Activated naive CD4-positive, alpha-beta T cell treated with anti-CD3 and anti-CD28 coated beads, Interleukin-2, amount 10 ng/mL, durations not matched to agents 7 days and 5 days (primary cell): ENCODE data around the gene RIN3.
A peak's percentile ranks its signal among the peaks of the same experiment; 100 is the strongest.
"Not testable (repeated sequence)": the region's sequence is repeated elsewhere in the genome, so short reads cannot be mapped to it uniquely, and the experiment has no call there.

Experiments
- CTCF ChIA-PET: fragments of 350-600 bp; sonication (Branson Sonifier 250); formaldehyde crosslinking; loops from one replicate; lab custom pipeline; 2021; ENCODE audit warnings: antibody characterized with exemption; lab: Charles Lee
- DNase-seq: peaks from one replicate; pipeline ENCODE4 v3.0.0-alpha.2; 2020
- H3K27ac Mint-ChIP-seq: one replicate; pipeline ENCODE4 v1.8.0; 2021; ENCODE audit warnings: mild to moderate bottlenecking, moderate library complexity, mixed read lengths
- H3K27me3 Mint-ChIP-seq: one replicate; pipeline ENCODE4 v1.8.0; 2021; ENCODE audit warnings: mild to moderate bottlenecking, mixed read lengths
- H3K36me3 Mint-ChIP-seq: one replicate; pipeline ENCODE4 v1.8.0; 2021; ENCODE audit warnings: mixed read lengths
- H3K4me1 Mint-ChIP-seq: one replicate; pipeline ENCODE4 v1.8.0; 2021; ENCODE audit warnings: mixed read lengths
- H3K4me3 Mint-ChIP-seq: one replicate; pipeline ENCODE4 v1.8.0; 2021; ENCODE audit warnings: mild to moderate bottlenecking, moderate library complexity, mixed read lengths
- H3K9me3 Mint-ChIP-seq: one replicate; pipeline ENCODE4 v1.8.0; 2021; ENCODE audit warnings: mixed read lengths

RIN3 gene

DNA sequence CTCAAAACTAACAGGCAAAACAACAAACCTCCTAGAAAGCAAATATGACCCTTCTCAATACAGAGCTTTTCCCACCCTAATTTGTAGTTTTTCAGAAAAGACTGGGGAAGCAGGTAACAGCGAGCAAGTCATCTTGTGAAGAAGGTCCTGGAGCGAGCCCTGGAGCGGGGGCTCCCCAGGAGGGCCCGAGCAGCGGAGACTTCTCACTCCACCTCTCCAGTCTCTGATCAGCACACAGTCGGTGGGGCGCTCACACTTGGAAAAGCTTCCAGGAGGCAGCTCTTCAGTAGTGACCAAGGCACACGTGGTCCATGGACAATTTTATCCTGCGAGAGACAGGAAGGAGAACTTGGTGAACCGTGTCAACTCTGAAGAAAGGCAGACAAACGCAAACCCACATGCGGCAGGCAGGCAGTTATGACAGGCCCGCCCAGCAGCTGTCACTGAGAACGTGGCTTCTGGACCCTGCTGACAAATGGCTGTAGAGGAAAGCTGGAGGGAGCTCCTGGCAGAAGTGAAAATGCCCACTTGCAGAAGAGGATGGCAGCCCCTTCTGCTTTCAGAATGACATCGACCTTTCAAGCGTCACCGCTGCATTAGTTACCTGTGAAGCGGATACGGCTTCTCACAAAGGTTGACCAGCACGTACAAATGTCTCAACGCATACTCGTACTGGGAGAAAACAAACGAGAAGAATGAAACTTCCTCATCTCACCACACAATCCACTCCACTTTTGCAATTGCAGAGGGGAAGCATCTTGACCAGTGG is 190.6 kb downstream of the RIN3 start:
- Mint-ChIP-seq H3K27me3 (peaks cover 21% of the 10 kb centered on the region), H3K4me1 (no peaks in the 10 kb centered on the region), H3K27ac (peak overlapping the region; percentile 49), H3K36me3 (no peaks in the 10 kb centered on the region), H3K4me3 (no peak overlapping the region), H3K9me3 (no peaks in the 10 kb centered on the region)
- CTCF ChIA-PET: no interaction called here
- DNase-seq: no peak

GRCh38 chr14:92704821-92705220 is 191.2 kb downstream of the RIN3 start:
- Mint-ChIP-seq H3K36me3 (no peaks in the 10 kb centered on the region), H3K27me3 (peaks cover 21% of the 10 kb centered on the region), H3K9me3 (no peaks in the 10 kb centered on the region), H3K4me3 (no peak overlapping the region), H3K27ac (no peak overlapping the region), H3K4me1 (no peaks in the 10 kb centered on the region)
- DNase-seq: no peak
- CTCF ChIA-PET: no interaction called here

DNA sequence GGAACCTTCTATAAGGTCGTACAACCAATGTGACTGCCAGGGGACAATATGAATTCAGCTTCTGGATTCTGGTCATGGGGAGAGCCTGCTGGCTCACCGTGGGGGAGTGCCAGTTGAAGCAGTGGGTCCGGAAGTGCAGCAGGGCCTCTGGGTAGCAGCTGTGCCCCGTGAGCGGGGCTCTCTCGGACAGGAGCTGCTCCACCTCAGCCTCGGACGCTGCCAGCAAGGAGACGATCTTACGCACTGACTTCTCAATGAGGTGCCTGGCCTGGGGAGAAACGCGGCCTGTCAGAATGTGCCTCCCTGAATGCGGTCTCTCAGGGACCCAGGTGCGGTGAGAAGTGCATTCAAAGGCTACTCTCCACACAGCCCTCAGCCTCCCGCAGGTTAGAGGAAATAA is 192.8 kb downstream of the RIN3 start:
- H3K27me3 Mint-ChIP-seq: peaks cover 16% of the 10 kb centered on the region
- CTCF ChIA-PET: no interaction called here
- H3K27ac Mint-ChIP-seq: no peak overlapping the region
- H3K36me3 Mint-ChIP-seq: no peaks in the 10 kb centered on the region
- no peaks in the 10 kb centered on the region for H3K4me1 Mint-ChIP-seq
- no peaks in the 10 kb centered on the region for H3K9me3 Mint-ChIP-seq
- no peak overlapping the region for H3K4me3 Mint-ChIP-seq
- no peak for DNase-seq

DNA sequence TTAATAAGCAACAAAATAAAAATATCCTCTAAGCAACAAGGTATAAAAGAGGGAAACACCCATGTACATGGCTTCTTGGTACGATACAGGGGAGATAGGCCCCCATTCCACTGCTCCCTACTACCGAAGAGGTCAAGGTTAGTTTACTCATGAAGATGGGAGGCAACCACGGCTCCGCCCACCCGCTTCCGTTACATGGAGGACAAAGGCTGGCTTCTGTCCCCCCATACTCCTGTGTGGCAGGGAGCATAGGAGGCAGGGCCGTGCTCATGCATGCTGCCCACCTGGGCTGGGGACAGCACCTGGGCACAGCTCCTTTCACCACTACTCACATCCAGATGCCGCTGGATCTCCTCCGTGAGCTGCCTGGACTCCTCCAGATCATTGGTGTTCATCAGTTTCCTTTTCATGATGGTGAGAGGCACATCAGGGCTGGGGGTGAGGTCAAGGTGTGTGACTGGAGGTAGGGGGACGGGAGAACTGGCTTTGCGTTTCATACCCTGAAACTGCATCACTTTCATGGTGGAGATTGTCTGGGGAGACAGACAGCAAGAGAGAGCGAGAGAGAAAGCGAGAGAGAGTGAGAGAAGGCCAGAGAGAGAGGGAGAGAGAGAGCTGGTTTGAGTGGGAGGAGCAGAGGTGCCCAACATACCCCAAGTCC is 195.9 kb downstream of the RIN3 start:
- DNase-seq: no peak
- CTCF ChIA-PET: interaction anchor here (2.1 kb wide), 1 partner anchor 8 kb away, joined by 5 read pairs; no protein-coding TSS in a partner anchor
- H3K4me3 Mint-ChIP-seq: no peak overlapping the region
- no peak overlapping the region for H3K27ac Mint-ChIP-seq
- H3K27me3 Mint-ChIP-seq: peaks cover 9% of the 10 kb centered on the region
- no peaks in the 10 kb centered on the region for H3K36me3 Mint-ChIP-seq
- H3K9me3 Mint-ChIP-seq: no peaks in the 10 kb centered on the region
- H3K4me1 Mint-ChIP-seq: no peaks in the 10 kb centered on the region

GRCh38 chr14:92710001-92710341 is 196.4 kb downstream of the RIN3 start:
- no peak for DNase-seq
- Mint-ChIP-seq H3K4me1 (no peaks in the 10 kb centered on the region), H3K36me3 (no peaks in the 10 kb centered on the region), H3K27ac (no peak overlapping the region), H3K27me3 (peaks cover 9% of the 10 kb centered on the region), H3K9me3 (no peaks in the 10 kb centered on the region), H3K4me3 (no peak overlapping the region)
- CTCF ChIA-PET: no interaction called here

GRCh38 chr14:92711976-92712653 is 198.5 kb downstream of the RIN3 start:
- Mint-ChIP-seq H3K27ac (no peak overlapping the region), H3K36me3 (no peaks in the 10 kb centered on the region), H3K4me3 (no peak overlapping the region), H3K4me1 (no peaks in the 10 kb centered on the region), H3K9me3 (no peaks in the 10 kb centered on the region), H3K27me3 (peaks cover 4% of the 10 kb centered on the region)
- no peak for DNase-seq
- CTCF ChIA-PET: interaction anchor here (1.0 to 5.7 kb wide), 4 partner anchors 11 to 77 kb away, joined by 3 to 38 read pairs (median 6); no protein-coding TSS in a partner anchor

- peaks cover 3% of the 10 kb centered on the region for H3K4me1 Mint-ChIP-seq
- CTCF ChIA-PET: interaction anchor here (1.0 to 5.7 kb wide), 5 partner anchors 11 to 77 kb away, joined by 3 to 38 read pairs (median 4); no protein-coding TSS in a partner anchor
- H3K36me3 Mint-ChIP-seq: no peaks in the 10 kb centered on the region
- H3K27ac Mint-ChIP-seq: no peak overlapping the region
- DNase-seq: no peak
- H3K9me3 Mint-ChIP-seq: no peaks in the 10 kb centered on the region
- H3K27me3 Mint-ChIP-seq: peaks cover 4% of the 10 kb centered on the region
- no peak overlapping the region for H3K4me3 Mint-ChIP-seq
Observed at GRCh38 chr14:92712654-92713051, 199.1 kb downstream of the RIN3 start.

DNA sequence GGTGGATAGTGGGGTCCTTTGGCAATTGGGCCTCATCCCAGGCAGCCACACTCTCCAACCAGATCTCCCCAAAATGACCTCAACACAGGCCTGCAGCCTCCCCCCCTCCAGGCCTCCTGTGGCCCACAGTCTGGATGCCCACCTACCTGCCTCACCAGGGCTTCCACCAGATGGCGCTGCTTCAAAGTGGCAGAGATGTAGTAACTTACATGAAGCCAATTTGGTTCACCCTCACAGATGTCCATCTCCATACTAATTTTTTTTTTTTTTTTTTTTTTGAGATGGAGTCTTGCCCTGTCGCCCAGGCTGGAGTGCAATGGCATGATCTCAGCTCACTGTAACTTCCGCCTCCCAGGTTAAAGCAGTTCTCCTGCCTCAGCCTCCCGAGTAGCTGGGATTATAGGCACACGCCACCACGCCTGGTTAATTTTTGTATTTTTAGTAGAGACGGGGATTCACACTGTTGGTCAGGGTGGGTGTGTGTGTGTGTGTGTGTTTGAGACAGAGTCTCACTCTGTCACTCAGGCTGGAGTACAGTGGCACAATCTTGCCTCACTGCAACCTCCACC is 201.2 kb downstream of the RIN3 start:
- H3K4me3 Mint-ChIP-seq, H3K27me3 Mint-ChIP-seq, H3K27ac Mint-ChIP-seq, H3K4me1 Mint-ChIP-seq, H3K36me3 Mint-ChIP-seq, H3K9me3 Mint-ChIP-seq: not testable (repeated sequence)
- DNase-seq: peak; percentile 91
- CTCF ChIA-PET: interaction anchor here (0.7 to 5.7 kb wide), 11 partner anchors 13 to 423 kb away, joined by 3 to 38 read pairs (median 4); no protein-coding TSS in a partner anchor

DNA sequence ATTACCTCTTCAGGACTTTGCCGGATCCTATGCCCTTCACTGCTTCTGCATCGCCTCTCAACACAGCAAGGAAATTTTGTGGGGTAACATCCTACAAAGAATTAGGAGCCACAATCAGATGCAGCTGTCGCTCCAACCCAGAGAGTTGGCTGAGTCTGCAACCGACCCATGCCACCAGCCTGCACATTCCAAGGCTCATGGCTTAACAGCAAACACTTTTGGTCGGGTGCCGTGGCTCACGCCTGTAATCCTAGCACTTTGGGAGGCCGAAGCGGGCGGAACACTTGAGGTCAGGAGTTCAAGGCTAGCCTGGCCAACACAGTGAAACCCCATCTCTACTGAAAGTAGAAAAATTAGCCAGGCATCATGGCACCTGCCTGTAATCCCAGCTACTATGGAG is 202.6 kb downstream of the RIN3 start:
- peaks cover 5% of the 10 kb centered on the region for H3K4me1 Mint-ChIP-seq
- H3K27ac Mint-ChIP-seq: no peak overlapping the region
- H3K27me3 Mint-ChIP-seq: peaks cover 4% of the 10 kb centered on the region
- CTCF ChIA-PET: interaction anchor here (2.2 to 5.7 kb wide), 2 partner anchors 60 to 67 kb away, joined by 9 to 38 read pairs; no protein-coding TSS in a partner anchor
- no peaks in the 10 kb centered on the region for H3K9me3 Mint-ChIP-seq
- DNase-seq: no peak
- no peaks in the 10 kb centered on the region for H3K36me3 Mint-ChIP-seq
- no peak overlapping the region for H3K4me3 Mint-ChIP-seq

GRCh38 chr14:92717571-92718042 is 204.0 kb downstream of the RIN3 start:
- Mint-ChIP-seq H3K27me3 (peaks cover 4% of the 10 kb centered on the region), H3K4me3 (no peak overlapping the region)
- CTCF ChIA-PET: interaction anchor here (1.4 to 2.2 kb wide), 2 partner anchors 9 to 66 kb away, joined by 5 to 14 read pairs; no protein-coding TSS in a partner anchor

DNA sequence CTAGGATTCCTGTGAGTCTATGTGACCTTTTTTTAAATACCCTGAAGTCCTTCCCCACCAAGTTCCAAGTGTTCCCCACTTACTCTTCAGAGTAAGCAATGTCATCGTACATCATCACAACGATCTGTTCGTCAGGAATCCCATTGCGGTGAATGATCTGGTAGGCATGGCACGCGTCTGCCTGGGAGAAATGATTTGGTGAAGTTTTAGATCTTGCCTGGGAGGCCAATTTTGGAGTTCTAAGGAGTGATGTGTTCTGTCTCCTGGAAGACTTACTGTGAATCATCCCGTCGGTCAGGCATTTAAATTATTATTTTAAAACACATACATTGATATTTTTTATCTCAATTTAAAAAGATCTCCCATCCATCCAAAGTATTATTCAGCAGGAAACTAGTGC is 205.1 kb downstream of the RIN3 start:
- no peaks in the 10 kb centered on the region for H3K9me3 Mint-ChIP-seq
- no peak for DNase-seq
- H3K36me3 Mint-ChIP-seq: no peaks in the 10 kb centered on the region
- CTCF ChIA-PET: interaction anchor here (1.4 to 2.2 kb wide), 2 partner anchors 10 to 65 kb away, joined by 5 to 14 read pairs; no protein-coding TSS in a partner anchor
- H3K4me1 Mint-ChIP-seq: peaks cover 5% of the 10 kb centered on the region
- H3K27ac Mint-ChIP-seq: no peak overlapping the region
- H3K27me3 Mint-ChIP-seq: peaks cover 4% of the 10 kb centered on the region
- H3K4me3 Mint-ChIP-seq: no peak overlapping the region

More at GRCh38 chr14:92717571-92718042, 204.0 kb downstream of the RIN3 start:
- H3K27ac Mint-ChIP-seq: no peak overlapping the region
- no peaks in the 10 kb centered on the region for H3K9me3 Mint-ChIP-seq
- H3K4me1 Mint-ChIP-seq: peaks cover 5% of the 10 kb centered on the region
- no peak for DNase-seq
- H3K36me3 Mint-ChIP-seq: no peaks in the 10 kb centered on the region

DNA sequence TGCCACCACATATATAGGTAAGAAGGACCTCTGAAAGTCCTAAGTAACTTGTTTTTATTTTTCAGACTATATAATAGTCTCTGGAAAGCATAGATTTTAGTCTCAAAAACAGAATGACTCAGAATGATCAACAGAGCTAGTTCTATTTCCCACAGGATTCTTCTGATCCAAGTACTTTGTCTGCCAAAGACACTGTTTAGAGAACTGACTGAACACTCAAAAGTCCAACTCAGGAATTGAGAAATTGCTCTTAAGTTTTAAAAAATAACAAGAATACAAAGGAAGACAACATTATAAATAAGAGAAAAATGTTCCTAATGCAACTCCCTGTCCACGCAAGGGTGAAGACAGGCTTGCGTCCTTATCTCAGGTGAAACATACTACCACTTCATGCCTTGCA is 205.8 kb downstream of the RIN3 start:
- CTCF ChIA-PET: no interaction called here
- Mint-ChIP-seq H3K9me3 (no peaks in the 10 kb centered on the region), H3K27me3 (peaks cover 4% of the 10 kb centered on the region), H3K27ac (no peak overlapping the region), H3K4me1 (peaks cover 5% of the 10 kb centered on the region), H3K4me3 (no peak overlapping the region), H3K36me3 (no peaks in the 10 kb centered on the region)
- no peak for DNase-seq

GRCh38 chr14:92719890-92720323 is 206.3 kb downstream of the RIN3 start:
- no peaks in the 10 kb centered on the region for H3K9me3 Mint-ChIP-seq
- no peak overlapping the region for H3K27ac Mint-ChIP-seq
- CTCF ChIA-PET: no interaction called here
- no peak overlapping the region for H3K4me3 Mint-ChIP-seq
- no peaks in the 10 kb centered on the region for H3K27me3 Mint-ChIP-seq
- no peaks in the 10 kb centered on the region for H3K36me3 Mint-ChIP-seq
- H3K4me1 Mint-ChIP-seq: peaks cover 5% of the 10 kb centered on the region
- DNase-seq: no peak
